HEK293T (cell line): Measurements from ENCODE around the gene PGM1.

Experiments
- ARNT ChIP-seq: fragments of 450-650 bp; IDR thresholded peaks from 2 replicates; pipeline ENCODE4 v1.6.1; 2017; ENCODE audit warnings: mild to moderate bottlenecking
- BHLHE40 ChIP-seq: fragments of 450-650 bp; IDR thresholded peaks from 2 replicates; pipeline ENCODE4 v1.6.1; 2016; ENCODE audit warnings: mild to moderate bottlenecking, moderate library complexity, borderline replicate concordance
- CTBP1 ChIP-seq: fragments of 450-650 bp; IDR thresholded peaks from 2 replicates; pipeline ENCODE4 v1.6.1; 2016; ENCODE audit warnings: borderline replicate concordance
- FOXA1 ChIP-seq: fragments of 450-650 bp; IDR thresholded peaks from 2 replicates; pipeline ENCODE4 v1.6.1; 2016; ENCODE audit warnings: mild to moderate bottlenecking
- FOXM1 ChIP-seq: fragments of 450-650 bp; IDR thresholded peaks from 2 replicates; pipeline ENCODE4 v1.6.1; 2017; ENCODE audit warnings: mild to moderate bottlenecking, borderline replicate concordance
- LEF1 ChIP-seq: fragments of 450-650 bp; IDR thresholded peaks from 2 replicates; pipeline ENCODE4 v1.6.1; 2017; ENCODE audit warnings: mild to moderate bottlenecking, borderline replicate concordance
- NFRKB ChIP-seq: fragments of 450-650 bp; IDR thresholded peaks from 2 replicates; pipeline ENCODE4 v1.6.1; 2016; ENCODE audit warnings: mild to moderate bottlenecking, moderate library complexity
- SP1 ChIP-seq: fragments of 450-650 bp; IDR thresholded peaks from 2 replicates; pipeline ENCODE4 v1.6.1; 2017
- SUZ12 ChIP-seq: fragments of 450-650 bp; IDR thresholded peaks from 2 replicates; pipeline ENCODE4 v1.6.1; 2016; ENCODE audit warnings: mild to moderate bottlenecking
- ZNF384 ChIP-seq: fragments of 450-650 bp; IDR thresholded peaks from 2 replicates; pipeline ENCODE4 v1.6.1; 2016

DNA sequence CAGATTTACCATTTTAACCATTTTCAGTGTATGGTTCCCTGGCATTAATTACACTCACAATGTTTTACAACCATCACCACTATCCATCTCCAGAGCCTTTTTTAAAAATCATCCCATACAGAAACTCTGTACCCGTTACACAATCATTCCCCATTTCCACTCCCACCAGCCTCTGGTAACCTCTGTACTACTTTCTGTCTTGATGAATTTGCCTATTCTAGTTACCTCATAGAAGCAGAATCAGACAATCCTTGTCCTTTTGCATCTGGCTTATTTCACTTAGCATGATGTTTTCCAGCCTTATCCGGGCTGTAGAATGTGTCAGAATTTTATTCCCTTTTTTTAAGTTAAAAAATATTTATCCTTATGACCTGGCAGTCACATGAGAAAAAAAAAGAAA is 33.0 kb downstream of the PGM1 start:
- TF ChIP-seq ARNT (no peak), SUZ12 (no peak), BHLHE40 (no peak), FOXA1 (no peak), CTBP1 (no peak), FOXM1 (no peak), ZNF384 (no peak), SP1 (no peak), NFRKB (no peak), LEF1 (no peak)
